Measurements from ENCODE around the gene ACOX1.

Gene ACOX1

DNA sequence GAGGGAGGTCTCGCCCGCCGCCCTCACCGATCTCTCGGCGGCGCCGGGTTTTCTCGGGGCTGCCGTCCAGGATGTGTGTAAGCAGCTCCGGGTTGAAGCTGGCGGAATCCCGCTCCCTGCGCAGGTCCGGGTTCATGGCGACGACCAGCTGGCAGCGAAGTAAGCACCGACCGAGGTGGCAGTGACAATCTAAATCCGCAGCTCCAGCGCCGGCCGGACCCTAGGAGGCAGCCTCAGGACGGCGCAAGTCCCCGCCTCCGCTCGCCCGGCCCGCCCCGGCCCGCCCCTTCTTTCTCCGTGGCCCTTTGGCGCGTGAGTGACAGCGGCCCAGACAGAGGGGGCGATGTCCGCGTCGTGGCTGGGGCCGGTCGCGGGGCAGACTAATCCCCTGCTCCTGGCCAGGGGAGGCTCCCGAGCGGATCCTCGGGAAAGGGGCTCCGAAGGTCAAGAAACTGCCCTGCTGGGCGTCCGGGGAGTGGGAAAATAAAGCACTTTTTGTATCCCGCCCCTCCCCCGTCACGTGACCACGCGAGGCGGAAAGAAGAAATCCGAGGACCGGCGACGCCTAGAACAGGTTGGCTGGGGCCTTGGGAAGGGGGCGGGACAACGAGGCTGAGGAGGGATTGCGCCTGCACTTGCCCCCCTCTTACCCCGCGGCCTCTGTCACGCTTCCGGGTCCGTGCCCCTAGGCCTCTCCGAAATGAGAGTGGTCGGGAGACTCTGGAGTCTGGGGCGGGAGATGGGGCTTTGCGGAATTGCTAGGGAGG, at the start of gene ACOX1, which contains the start of gene TEN1:
TSS of gene ACOX1 (minus strand) at position 229 of the 767 bp plus-strand sequence. CDS start at position 136, 93 bp downstream.
TSS of gene TEN1 (plus strand) at position 303 of the 767 bp plus-strand sequence. CDS start 6,953 bp downstream, outside the sequence.
- DNase-seq (ENCODE audit: low spot score) (peak; percentile 99), FAIRE-seq (peak; percentile 50)

DNA sequence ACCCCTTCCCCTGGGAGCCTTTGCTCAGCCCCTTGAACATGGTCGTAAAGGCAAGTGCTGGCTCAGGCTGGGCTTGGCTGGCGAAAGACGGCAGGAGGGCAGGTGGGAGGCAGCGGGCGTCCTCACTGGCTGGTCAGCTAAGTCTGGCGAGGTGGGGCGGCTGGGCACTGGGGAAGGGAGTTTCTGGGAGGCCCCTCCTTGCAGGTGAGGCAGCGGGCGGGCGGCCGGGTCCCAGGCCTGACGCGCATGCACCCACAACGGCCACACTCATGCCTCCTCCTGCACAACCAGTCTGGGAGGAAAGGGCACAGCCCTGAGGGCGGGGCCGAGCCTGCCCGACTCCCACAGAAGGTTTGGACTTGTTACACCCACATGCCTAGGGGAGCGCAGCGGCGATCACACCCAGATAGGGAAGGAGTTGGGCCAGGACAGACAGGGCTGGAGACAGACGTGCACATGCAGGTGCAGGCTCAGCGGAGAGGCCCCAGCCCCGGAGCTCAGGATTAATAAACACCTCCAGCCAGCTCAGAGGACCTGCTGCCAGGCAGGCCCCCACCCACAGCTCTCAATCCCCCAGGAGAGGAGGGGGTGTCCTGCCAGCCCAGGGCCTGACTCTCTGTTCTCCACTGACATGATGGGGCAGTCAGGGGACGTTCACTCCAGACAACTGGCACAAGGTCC, 48.3 kb upstream of the ACOX1 start, which contains the start of gene EVPL:
TSS of gene EVPL (minus strand) at position 148 of the 681 bp plus-strand sequence. CDS start at position 40, 108 bp downstream.
- FAIRE-seq (peak; percentile 66), DNase-seq (ENCODE audit: low spot score) (no peak)

DNA sequence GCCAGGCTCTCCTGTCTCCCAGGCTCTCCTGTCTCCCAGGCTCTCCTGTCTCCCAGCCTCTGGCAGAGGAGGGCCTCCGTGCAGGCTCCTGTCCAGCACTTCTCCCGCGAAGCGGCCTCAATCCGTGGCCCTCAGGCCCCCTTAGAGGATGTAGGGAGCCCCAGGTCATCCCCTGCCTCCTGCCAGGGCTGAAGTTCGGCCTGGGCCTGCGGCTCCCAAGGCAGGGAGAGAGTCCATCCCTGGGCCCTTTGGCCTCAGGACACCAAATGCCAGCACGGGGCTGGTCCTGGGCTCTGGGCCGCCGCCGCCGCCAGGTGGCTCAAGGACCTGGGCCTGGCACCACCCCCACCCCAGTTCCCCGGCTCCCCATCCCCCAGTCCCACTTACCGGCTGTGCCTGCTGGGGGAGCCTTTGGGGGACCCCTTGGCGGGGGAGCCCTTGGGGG, 47.8 kb upstream of the ACOX1 start:
- FAIRE-seq (no peak), DNase-seq (ENCODE audit: low spot score) (no peak)

DNA sequence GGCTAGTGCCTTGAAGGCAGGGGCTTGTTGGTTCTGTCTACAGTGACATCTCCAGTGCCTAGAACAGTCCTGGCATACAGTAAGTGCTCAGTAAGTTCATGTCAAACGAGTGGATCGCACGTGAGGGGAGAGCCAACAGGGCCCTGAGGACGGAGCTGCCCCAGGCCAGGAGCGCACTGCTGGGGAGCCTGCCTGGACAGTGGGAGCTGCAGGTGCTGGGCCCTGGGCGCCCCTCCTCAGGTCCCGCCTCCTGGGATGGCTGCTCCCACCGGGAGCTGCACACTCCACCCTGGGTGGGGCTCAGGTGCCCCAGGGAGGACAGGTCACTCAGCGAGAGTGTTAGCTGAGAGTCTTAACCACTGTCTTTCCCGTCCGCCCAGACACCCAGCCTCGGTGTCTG, 46.3 kb upstream of the ACOX1 start:
- FAIRE-seq: no peak
- DNase-seq (ENCODE audit: low spot score): no peak

DNA sequence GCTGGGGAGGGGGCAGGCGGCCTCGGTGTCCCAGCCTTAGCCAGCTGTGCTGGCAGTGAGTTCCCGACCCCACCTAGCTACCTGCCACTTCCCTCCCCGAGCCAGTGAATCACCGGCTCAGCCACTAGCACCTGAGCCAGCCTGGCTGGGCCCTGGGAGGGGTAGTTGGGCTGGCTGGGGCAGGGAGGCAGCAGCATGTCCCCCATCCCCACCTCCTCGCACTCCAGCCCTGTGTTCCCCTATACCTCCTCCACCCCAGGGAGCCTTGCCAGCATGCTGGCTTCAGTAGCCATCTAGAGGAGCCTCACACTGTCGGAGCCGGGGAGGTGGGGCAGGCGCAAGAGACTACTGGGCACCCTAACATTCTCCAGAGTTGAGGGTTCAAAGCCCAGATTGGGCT, 45.4 kb upstream of the ACOX1 start:
- DNase-seq (ENCODE audit: low spot score) (no peak), FAIRE-seq (no peak)

DNA sequence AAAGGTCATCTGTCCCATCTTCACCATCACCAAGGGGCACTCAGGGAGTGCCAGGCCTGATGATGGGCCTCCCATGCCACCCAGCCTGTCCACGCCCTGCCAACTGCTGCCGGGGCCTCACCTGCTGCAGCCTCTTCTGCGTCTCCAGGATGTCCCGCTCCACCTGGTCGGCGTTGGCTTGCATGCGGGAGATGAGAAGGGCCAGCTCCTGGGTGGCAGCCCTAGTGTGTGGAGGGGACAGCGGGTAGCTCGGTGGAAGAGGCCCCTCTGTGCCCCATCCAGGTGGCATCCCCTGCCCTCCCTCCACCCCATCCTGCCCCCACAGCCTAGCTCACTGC, 44.9 kb upstream of the ACOX1 start:
- FAIRE-seq: peak; percentile 37
- DNase-seq (ENCODE audit: low spot score): no peak

DNA sequence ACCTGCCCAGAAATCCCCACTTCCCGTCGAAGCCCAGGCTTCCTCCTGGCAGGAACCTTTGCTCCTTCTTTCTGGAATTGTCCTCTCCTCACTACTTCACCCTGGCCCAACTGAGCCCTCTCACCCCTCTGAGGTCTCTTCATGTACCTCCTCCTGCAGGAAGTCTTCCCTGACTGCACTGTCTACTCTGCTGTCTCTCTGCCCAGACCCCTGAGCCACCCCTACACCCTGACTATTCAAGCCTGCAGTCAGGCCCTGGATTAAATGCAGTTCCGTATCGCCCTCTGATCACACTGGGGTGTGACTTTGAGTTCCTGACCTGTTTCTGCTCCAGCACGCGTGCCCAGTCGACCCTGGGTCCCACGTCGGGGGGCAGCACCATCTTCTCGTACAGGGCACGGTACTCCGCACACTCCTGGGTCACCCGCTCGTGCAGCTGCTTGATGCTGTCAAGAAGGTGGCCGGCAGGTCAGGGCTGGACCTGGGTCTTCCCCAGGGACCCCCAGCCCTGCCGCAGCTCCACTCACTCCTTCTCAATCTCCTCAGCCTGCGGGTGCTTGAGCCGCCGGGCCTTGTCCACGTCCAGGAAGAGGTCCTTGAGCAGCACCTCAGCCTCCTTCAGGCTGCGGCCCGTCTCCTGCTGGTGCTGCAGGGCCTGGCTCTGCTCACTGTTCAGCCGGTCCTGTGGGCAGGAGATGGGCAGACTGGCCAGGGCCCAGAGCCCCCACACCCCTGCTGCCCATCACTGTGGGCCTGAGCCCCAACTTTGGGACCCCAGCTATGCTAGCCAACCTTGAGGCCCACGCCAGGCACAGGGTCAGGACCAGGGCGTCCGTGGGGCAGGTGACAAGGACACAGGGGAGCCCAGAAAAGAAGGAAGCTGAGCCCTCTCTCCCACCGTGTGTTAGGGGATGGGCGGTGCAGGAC, 44.3 kb upstream of the ACOX1 start:
- FAIRE-seq (peak; percentile 20), DNase-seq (ENCODE audit: low spot score) (no peak)

DNA sequence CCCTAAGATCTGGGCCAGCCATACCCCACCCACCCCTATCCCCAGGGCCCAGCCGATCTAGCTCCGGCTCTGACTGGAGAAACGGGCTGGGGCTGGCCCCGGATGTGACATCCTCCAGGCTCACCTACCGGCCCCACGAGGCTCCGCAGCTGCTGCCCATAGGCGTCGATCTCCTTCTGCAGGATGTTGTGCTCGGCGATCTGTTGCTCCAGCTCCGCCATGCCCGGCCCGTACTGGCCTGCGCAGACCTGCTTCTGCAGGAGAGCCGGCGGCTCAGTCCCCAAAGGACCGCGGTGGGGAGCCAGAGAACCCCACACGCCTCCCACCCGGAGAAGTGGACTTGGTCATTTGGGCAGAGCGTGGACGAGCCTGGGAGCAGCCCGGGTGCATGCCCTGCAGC, 43.3 kb upstream of the ACOX1 start:
- no peak for DNase-seq (ENCODE audit: low spot score)

DNA sequence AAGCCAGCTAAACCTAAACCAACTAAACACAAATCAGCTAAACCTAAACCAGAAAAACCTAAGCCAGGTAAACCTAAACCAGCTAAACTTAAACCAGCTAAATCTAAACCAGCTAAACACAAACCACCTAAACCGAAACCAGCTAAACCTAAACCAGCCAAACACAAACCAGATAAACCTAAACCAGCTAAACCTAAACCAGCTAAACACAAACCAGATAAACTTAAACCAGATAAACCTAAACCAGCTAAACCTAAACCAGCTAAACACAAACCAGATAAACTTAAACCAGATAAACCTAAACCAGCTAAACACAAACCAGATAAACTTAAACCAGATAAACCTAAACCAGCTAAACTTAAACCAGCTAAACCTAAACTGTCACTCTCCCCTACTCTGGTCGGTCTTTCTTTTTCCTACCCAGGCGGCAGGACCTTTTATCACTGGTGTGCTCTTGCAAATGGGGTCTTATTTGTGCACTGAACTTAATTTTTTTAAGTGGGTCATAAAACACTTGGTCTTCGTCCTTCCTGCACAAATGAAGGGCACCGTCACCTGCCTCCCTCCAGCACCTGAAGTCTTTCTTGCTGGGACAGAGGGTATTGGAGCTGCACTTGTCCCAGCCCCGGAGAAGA, 41.0 kb upstream of the ACOX1 start:
- FAIRE-seq (no peak), DNase-seq (ENCODE audit: low spot score) (no peak)

More for the DNA sequence above, 43.3 kb upstream of the ACOX1 start:
- FAIRE-seq: no peak

DNA sequence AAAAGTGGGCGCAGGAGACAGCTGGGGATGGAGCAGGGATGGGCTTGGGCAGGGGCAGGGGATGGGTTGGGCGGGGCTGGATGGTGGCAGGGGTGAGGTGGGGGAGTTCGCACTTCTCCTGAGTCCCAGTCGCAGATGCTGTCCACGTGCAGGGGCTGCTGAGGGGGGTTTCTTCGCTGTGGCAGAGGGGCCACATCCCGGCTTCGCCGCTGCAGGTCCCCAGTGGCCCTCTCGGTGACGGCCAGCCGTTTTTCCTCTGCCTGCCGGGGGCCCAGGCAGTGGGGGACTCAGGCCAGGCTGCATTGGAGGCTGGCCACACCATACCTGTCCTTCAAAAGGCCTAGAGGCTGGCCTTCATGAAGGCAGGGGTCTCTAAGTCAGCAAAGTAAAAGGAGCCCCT, 39.8 kb upstream of the ACOX1 start:
- FAIRE-seq (no peak), DNase-seq (ENCODE audit: low spot score) (no peak)

DNA sequence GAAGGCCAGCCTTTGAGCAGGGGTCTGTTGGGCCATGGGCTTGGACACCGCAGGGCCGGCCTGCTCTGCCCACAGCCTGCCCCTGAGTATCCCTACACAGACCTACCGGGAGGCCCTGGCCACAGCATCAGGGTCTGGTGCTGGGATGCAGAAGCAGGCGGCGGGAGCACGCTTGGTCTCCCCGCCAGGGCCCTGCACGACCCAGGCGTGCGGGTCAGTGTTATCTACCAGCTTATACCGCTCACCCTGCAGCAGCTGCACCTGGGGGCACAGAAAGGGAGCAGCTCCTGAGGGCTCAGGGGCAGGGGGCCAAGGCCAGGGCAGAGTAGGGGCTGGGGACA, 39.3 kb upstream of the ACOX1 start:
- FAIRE-seq (peak; percentile 32), DNase-seq (ENCODE audit: low spot score) (no peak)

DNA sequence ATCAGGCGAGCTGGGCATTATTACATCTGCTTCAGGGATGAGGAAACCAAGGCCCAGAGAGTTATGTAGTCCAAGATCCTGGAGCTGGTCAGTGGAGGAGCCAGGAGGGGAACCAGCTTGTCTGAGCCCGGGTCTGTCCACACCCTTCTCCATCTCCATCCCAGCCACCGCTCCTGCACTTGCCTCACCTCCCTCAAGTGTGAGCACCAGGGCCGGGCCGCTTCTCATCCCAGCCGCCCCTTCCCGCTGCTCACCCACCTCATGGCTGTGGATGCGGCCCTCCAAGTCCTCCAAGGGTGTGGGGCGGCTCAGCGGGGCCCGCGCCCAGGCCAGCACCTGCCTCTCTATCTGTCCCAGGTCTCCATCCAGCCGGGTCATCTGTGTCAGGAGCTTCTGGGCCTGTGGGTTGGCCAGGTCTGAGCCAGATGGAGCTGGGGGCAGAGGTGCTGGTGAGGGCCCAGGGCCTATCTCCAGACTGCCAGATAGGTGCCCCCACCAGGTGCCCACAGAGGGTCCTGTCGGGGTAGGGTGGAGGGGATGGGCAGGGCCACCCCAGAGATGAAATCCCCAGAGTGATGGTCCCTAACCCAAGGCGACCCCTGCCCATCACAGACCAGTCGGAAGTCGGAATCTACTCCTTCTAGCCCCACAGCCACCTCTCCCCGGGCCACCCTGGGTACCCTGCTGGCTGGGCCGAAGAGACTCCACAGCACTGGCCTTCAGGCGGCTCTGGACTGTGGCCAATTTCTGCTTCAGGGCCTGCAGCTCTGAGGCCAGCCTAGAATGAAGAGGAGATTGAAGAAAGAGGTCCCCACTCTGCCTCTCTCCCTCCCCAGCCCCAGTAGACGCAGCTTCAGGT, 38.7 kb upstream of the ACOX1 start:
- FAIRE-seq (no peak), DNase-seq (ENCODE audit: low spot score) (no peak)

DNA sequence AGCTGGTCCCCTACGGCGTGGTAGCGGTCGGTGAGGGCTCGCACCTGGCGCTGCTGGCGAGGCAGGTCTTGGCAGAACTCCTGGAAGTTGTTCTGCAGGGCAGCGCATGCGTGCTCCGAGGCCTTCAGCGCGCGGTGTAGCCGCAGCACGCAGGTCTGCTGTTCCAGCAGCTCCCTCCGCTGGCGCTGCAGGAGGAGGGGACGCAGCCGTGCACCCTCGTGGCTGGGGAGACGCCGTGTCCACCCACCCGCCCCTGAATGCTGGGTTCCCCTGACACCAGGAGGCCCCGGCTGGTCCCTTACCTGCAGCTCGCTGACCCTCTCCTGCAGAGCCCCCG, 35.9 kb upstream of the ACOX1 start:
- FAIRE-seq: no peak
- DNase-seq (ENCODE audit: low spot score): no peak

DNA sequence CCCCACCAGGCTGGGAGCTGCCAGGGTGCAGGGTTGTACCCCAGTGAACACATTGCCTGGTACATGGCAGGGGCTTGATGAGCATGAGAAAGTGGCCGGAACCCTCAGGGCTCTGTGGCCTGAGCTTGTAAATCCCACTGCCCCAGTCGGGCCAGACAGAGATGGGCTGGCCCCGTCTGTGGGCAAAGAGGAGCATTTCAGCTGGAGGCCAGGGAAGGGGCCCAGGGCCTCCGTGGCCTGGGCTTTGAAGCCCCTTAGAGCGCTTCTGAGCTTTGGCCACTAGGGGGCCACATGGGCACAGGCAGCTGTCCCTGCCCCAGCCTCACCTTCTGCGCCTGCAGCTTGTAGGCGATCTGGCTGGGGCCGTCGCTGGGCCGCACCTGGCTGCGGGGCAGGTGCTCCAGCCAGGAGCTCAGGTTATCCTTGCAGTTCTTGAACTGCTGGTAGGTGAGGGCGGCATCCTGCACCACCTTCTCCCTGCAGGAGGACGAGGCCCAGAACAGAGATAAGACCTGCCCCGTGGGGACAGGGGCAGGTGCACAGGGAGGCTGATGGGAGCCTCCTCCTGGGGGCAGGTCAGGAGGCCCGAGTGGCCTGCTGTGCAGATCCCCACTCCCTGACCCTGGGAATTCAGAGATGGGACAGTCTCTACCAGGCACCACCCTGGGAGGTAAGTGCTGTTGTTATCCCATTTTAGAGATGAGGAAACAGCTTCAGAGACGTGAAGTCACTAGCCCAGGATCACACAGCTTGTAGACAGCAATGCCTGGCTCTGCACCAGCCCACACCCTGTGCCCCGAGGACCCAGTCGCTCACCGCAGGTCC, 35.3 kb upstream of the ACOX1 start:
- DNase-seq (ENCODE audit: low spot score): peak; percentile 93
- FAIRE-seq: peak; percentile 94

DNA sequence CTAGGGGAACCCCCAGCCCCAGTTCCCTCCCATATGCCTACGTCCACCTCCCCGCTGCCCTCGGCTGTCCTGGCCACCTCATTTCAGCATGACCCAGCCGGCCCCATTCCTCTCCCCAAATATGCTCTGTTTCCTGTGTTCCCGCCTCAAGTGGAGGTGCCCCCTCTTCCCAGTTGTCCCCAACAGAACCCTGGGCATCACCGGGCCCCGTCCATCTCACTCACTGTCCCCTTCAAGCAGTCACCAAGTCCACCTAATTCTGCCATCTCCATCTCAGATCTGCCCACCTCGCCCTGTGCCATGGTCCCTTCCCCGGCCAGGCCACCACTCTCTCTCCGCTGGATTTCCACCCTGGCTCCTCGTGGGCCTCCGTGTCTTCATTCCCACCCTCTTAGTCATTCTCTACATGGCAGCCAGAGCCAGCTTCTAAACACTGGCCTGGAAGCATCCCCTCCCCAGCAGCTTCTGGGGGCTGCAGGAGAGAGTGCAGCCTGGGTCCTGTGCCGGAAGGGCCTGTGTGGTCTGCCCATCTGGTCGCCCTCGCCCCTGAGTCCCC, 34.5 kb upstream of the ACOX1 start:
- no peak for DNase-seq (ENCODE audit: low spot score)
- FAIRE-seq: peak; percentile 44

DNA sequence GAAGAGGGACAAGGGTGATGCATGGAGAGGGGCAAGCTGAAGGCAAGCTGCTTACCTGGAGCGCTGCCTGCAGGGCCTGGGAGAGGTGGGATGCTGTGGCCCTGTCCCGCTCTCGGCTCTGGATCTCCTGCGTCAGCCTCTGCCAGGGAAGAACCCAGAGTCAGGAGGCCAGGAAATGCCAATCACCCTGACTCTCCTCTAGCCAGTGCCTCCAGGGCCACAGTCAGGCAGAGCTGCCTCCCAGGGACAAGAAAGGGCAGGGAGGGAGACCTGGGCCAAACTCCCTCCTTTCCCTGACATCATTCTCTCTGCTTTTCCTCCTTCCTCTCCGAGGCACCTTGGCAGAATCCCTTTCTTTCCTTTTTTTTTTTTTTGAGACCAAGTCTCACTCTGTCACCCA, 33.0 kb upstream of the ACOX1 start:
- FAIRE-seq (no peak), DNase-seq (ENCODE audit: low spot score) (no peak)

DNA sequence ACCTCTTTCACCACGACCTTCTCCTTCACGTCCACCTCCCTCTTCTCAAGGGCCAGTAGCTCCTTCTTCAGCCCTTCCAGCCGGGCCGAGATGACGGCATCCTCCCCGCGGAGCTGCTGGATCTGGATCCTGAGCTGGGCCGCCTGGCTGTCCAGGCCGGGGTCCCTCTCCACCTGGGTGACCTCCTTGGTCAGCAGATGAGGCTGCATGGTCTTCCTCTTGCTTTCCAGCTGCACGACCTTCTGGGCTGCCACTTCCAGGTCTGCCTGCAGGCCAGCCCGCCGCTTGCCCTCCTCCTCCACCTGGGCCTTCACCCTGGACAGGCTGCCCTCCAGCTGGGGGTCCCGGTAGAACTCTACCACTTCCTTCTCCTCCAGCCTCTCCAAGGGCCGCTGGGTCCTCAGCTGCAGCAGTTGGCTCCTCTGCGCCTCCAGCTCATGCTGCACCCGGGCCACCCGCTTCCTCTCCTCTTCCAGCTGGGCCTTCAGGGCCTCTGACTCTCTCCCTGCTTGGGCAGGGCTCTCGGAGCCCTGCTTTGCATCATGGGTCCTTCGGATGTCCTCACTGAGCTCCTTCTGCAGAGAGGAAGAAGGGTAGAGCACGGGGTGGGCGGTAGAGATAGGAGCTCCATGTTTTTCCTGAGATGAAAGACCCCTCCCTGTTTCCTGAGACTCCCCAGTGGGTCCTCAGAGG, 31.1 kb upstream of the ACOX1 start:
- DNase-seq (ENCODE audit: low spot score): no peak
- no peak for FAIRE-seq

DNA sequence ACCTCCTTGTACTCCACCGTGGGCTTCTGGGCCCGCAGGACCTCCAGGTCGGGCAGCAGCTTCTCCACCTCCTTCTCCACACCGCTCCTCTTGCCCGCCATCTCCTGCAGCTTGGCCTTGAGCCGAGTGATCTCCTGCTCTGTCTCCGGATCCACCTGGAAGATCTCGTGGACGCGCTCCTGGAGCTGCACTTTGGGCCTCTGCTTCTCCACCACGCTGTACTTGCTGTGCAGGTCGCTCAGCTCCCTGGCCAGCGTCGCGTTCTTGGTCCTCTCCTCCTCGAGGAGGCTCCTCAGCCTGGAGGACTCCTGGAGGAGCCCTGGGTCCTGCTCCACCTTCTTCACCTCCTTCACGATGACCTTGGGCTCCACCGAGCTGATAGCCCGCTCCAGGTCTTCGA, 30.5 kb upstream of the ACOX1 start:
- DNase-seq (ENCODE audit: low spot score) (no peak), FAIRE-seq (no peak)

Measured in urothelium cell line (cell line).